ENCODE results near the gene TNNI3. TPM values are rescaled to one million over a fixed set of nuclear protein-coding genes. Genes with fewer than 3 reads are reported as not detected.

TNNI3 gene
- total and polyA plus RNA-seq, 2 of the 4 experiments (the other 2 are of a cell fraction) = not detected

GRCh38 chr19:55176076-55176475 lies 18.5 kb upstream of the TNNI3 start:
- Histone ChIP-seq H2BK5ac (ENCODE audit: low read depth, low read length, poor library complexity, severe bottlenecking) (no peak overlapping the region), H3K18ac (ENCODE audit: low read depth, low read length) (no peak overlapping the region), H3K14ac (replicated peaks; ENCODE audit: low read depth, low read length) (no peak overlapping the region), H4K91ac (ENCODE audit: insufficient read depth, low read depth, low read length) (no peak overlapping the region), H3K27ac (ENCODE audit: insufficient read depth, low read length) (no peak overlapping the region), H3K23ac (ENCODE audit: low read depth, low read length) (no peak overlapping the region), H2BK20ac (ENCODE audit: low read depth, low read length) (no peak overlapping the region), H2AK9ac (replicated peaks; ENCODE audit: low read depth, low read length, poor library complexity) (no peak overlapping the region), H2AK5ac (ENCODE audit: low read depth, low read length) (no peak overlapping the region), H3K4ac (ENCODE audit: low read depth, low read length) (no peak overlapping the region), H3K56ac (ENCODE audit: extremely low read depth, insufficient read depth, low read length) (no peak overlapping the region), H3K36me3 (ENCODE audit: control insufficient read depth, insufficient read depth, low read length) (no peaks in the 10 kb centered on the region), H2BK15ac (ENCODE audit: low read depth, low read length) (no peak overlapping the region), H3K9me3 (ENCODE audit: control insufficient read depth, insufficient read depth, low read length) (no peaks in the 10 kb centered on the region), H4K5ac (ENCODE audit: low read depth, low read length) (no peak overlapping the region), H3K9me1 (ENCODE audit: insufficient read depth, low read length) (no peaks in the 10 kb centered on the region), H2AFZ (replicated peaks; ENCODE audit: low read length, poor library complexity) (no peak overlapping the region), H3K79me1 (ENCODE audit: low read depth in 1 of 2, low read length in 2 of 2) (no peaks in the 10 kb centered on the region), H3K4me3 (ENCODE audit: insufficient read depth, low read depth, low read length) (no peak overlapping the region), H2BK120ac (ENCODE audit: low read depth, low read length) (no peak overlapping the region), H4K8ac (ENCODE audit: low read depth in 2 of 2, low read length in 2 of 2) (no peak overlapping the region), H3K27me3 (ENCODE audit: control insufficient read depth, insufficient read depth, low read length) (peaks cover 22% of the 10 kb centered on the region), H3K4me2 (ENCODE audit: low read depth, low read length) (no peak overlapping the region), H3K9ac (ENCODE audit: low read depth, low read length) (no peak overlapping the region), H4K20me1 (ENCODE audit: insufficient read depth, low read length) (peaks cover 12% of the 10 kb centered on the region), H3K4me1 (ENCODE audit: control insufficient read depth, insufficient read depth, low read length) (peaks cover 8% of the 10 kb centered on the region)
- WGBS, 2 experiments (ENCODE audit: extremely low coverage in 2 of 2, insufficient read length in 1 of 2) = 0% methylated on average over 1 of the region's 2 CpGs; no CpG with 5 or more reads in 1 of the 2 experiments
- ChIA-PET POLR2A (ENCODE audit: unreplicated experiment) (no interaction called here), CTCF (no interaction called here)
- TF ChIP-seq FOS (IDR thresholded peaks at IDR 0.05; ENCODE audit: low read depth, low read length) (no peak), BHLHE40 (IDR thresholded peaks at IDR 0.05; ENCODE audit: low read depth, low read length) (no peak)
- BruUV-seq (replicated peaks) = no TSS peak
- DNase-seq (no peak), ATAC-seq (ENCODE audit: low read depth) (no peak)
- in situ Hi-C loops (cut with MboI; ENCODE audit: low sequenced_read_pairs) = no loop called here
- dilution Hi-C loops (cut with HindIII; ENCODE audit: low sequenced_read_pairs, unreplicated experiment) = no loop called here
- intact Hi-C loops (cut with micrococcal nuclease) = no loop called here
